GM18870 (cell line): Measurements from ENCODE around the gene NXPE3.
"Not testable (repeated sequence)": the region's sequence is repeated elsewhere in the genome, so short reads cannot be mapped to it uniquely, and the experiment has no call there.

Source experiments
- ATAC-seq: cut with Tn5 transposase; IDR thresholded peaks from one replicate; pipeline ENCODE4 v1.9.1; 2021; ENCODE audit warnings: moderate library complexity; ENCODE audit not compliant: unreplicated experiment

The NXPE3 gene

DNA sequence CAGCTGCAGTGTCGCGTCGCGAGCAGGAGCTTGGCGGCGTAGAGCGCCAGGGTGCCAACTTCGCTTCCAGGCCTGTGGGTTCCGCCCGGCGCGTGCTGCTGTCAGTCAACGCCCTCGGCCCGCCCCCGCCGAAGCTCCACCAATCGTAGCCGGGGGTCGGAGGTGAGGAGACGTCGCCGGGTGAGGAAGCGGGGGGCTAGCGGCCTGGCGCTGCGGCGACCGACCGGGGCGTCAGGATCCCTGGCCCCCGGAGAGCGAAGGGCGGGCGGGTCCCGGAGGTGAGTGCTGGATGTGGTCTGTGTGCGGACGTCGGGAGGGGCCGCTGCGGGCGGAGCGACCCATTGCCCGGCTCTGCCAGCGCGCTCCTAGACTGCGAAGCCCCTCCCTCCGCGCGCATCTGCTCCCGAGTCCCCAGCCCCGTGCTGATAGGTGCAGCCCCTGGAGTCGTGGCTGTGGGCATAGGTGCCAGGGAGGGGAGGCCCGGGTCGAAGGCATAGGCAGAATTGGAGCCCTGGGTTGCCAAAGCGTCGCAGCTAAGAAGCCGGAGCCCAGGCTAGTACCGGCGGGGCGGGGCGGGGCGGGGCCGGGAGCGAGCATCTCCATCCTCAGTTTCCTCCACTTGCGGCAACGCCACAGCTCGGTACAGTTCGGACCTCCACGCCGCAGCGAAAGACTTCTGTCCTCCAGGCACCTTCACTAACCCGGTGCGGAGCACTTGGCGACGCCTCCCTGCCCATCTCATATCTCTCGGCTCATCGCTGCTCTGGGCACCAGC lies at the start of gene NXPE3:
Gene NXPE3, plus strand, starts transcription at position 165 of the 775 bp plus-strand sequence. CDS start 6,386 bp downstream, outside the sequence.
- peak; percentile 91 for ATAC-seq

DNA sequence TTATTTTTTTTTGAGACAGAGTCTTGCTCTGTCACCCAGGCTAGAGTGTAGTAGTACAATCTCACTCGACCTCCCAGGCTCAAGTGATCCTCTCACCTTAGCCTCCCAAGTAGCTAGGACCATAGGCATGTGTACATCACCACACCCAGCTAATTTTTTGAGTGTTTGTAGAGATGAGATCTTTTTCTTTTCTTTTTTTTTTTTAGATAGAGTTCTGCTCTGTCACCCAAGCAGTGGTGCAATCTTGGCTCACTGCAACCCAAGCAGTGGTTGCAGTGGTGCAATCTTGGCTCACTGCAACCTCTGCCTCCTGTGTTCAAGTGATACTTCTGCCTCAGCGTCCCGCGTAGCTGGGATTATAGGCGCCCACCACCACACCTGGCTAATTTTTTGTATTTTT lies 49.4 kb upstream of the NXPE3 start:
- no peak for ATAC-seq

DNA sequence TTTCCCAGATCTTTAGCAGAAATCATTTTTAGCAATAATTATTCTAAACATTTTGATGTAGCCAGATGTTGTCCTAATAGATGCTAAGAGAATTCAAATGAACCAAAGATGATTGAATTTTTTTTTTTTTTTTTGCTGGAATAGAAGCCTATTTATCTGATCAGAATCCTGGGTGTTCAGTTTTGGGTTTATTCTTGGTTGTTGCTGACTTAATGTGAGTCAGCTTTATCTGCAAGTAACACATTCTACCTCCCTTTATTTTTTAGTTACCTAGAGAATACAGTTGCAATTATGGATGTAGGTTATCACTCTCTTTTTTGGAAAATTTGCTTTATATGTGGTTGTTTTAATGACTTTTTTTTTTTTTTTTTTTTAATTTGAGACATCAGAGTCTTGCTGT lies 48.2 kb upstream of the NXPE3 start:
- ATAC-seq: no peak

DNA sequence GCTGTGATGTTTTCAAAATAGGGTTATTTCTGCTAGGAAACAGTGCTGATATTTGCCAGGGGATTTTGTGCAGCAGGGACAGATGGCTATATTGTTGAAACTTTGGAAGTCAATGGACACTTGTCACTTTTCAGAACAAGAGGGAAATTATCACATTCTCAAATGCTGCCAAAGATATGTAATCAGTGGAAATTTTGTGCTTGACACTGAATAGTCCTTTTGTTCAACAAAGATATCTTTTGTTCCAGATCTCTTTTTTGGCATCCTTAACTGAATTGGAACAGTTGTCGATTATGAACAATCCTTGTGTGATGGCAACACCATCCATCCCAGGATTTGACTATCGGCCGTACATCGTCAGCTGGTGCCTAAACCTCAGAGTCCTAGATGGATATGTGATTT lies 46.8 kb upstream of the NXPE3 start:
- no peak for ATAC-seq

DNA sequence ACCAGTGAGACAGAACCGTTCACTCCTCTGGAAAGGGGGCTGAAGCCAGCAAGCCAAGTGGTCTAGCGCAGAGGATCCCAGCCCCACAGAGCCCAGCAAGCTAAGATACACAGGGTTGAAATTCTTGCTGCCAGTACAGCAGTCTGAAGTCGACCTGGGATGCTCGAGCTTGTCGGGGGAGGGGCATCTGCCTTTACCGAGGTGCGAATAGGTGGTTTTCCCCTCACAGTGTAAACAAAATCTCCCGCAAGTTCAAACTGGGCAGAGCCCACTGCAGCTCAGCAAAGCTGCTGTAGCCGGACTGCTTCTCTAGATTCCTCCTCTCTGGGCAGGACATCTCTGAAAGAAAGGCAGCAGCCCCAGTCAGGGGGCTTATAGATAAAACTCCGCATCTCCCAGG lies 43.2 kb upstream of the NXPE3 start:
- ATAC-seq: no peak

DNA sequence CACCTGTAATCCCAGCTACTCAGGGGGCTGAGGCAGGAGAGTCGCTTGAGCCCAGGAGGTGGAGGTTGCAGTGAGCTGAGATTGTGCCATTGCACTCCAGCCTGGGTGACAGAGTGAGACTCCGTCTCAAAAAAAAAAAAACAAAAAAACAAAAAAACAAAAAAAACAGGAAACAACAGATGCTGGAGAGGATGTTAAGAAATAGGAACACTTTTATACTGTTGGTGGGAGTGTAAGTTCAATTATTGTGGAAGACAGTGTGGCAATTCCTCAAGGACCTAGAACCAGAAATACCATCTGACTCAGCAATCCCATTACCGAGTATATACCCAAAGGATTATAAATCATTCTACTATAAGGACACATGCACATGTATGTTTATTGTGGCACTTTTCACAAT lies 37.1 kb upstream of the NXPE3 start:
- not testable (repeated sequence) for ATAC-seq

DNA sequence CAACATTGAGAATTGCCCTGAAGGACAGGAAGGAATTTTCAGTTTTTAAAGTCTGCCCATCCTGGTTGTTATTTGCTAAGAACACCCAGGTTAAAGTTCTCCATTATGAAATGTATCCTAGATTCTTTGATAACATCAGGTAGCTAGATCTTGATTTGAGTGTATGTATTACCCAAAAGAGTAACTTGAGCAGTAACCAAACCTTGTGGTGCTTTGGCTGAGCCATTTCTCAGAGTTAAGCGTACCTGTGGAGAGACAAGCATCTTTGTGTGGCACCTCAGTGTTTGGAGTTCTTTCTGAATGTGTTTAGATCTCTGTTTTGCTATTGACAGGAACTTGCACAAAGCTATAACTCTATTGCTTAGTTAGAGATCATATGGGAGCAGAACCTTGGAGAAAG lies 34.2 kb upstream of the NXPE3 start:
- ATAC-seq: no peak

DNA sequence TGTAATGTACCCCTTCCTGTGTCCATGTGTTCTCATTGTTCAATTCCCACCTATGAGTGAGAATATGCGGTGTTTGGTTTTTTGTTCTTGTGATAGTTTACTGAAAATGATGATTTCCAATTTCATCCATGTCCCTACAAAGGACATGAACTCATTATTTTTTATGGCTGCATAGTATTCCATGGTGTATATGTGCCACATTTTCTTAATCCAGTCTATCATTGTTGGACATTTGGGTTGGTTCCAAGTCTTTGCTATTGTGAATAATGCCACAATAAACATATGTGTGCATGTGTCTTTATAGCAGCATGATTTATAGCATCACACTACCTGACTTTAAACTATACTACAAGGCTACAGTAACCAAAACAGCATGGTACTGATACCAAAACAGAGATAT lies 33.1 kb upstream of the NXPE3 start:
- ATAC-seq: not testable (repeated sequence)

DNA sequence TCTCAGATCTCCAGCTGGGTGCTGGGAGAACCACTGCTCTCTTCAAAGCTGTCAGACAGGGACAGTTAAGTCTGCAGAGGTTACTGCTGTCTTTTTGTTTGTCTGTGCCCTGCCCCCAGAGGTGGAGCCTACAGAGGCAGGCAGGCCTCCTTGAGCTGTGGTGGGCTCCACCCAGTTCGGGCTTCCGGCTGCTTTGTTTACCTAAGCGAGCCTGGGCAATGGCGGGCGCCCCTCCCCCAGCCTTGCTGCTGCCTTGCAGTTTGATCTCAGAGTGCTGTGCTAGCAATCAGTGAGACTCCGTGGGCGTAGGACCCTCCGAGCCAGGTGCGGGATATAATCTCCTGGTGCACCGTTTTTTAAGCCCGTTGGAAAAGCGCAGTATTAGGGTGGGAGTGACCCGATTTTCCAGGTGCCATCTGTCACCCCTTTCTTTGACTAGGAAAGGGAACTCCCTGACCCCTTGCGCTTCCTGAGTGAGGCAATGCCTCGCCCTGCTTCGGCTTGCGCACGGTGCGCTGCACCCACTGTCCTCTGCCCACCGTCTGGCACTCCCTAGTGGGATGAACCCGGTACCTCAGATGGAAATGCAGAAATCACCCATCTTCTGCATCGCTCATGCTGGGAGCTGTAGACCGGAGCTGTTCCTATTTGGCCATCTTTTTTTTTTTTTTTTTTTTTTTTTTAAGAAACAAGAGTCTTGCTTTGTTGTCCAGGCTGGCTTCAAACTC lies 25.5 kb upstream of the NXPE3 start:
- not testable (repeated sequence) for ATAC-seq

DNA sequence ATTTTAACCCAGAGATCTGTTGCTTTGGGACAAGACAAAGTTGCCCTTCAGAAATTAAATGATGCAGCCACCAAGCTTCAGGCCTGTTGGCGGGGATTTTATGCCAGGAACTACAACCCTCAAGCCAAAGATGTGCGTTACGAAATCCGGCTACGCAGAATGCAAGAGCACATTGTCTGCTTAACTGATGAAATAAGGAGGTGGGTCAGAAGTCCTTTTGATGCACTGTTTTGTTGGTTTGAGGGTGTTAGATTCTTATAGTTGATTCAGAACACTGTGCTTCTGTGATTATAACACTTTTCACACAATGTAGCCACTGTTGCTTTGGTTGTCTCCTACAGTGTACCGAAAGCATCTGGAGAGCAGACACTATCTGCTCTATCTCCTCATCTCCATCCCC lies 20.8 kb upstream of the NXPE3 start:
- ATAC-seq: no peak

DNA sequence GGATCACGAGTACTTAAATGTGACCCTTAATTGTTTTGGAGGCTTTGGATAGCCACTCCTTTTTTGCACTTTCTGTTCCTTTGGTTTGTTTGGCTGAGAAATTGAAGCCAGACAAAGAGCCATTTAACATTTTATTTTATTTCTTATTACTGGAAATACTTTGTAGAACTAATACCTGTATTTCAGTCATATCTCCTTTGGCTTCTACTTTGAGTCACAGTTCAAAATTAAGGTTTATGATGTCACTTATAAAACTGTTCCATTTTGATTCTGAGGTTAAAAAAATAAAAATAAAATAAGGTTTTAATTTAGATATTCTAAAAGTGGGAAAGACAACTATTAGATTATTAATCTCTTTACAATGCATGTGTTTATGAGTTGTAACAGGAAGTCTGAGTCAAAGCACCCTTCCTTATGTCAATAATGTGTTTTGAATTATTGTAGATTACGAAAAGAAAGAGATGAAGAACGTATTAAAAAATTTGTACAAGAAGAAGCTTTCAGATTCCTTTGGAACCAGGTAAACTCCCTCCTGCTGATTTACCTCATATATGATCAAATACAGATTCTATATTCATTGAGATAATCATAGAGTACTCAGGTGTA lies 16.9 kb upstream of the NXPE3 start:
- ATAC-seq: no peak

DNA sequence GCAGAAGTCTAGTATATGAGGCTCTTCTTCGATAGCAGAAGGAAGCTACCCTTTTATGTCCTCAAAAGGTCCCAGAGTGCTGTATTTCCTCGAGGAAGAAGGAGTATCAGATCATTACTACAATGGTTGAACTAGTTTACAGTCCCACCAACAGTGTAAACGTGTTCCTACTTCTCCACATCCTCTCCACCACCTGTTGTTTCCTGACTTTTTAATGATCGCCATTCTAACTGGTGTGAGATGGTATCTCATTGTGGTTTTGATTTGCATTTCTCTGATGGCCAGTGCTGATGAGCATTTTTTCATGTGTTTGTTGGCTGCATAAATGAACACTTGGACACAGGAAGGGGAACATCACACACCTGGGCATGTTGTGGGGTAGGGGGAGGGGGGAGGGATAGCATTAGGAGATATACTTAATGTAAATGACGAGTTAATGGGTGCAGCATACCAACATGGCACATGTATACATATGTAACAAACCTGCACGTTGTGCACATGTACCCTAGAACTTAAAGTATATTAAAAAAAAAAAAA lies 1.2 kb upstream of the NXPE3 start:
- ATAC-seq: not testable (repeated sequence)

DNA sequence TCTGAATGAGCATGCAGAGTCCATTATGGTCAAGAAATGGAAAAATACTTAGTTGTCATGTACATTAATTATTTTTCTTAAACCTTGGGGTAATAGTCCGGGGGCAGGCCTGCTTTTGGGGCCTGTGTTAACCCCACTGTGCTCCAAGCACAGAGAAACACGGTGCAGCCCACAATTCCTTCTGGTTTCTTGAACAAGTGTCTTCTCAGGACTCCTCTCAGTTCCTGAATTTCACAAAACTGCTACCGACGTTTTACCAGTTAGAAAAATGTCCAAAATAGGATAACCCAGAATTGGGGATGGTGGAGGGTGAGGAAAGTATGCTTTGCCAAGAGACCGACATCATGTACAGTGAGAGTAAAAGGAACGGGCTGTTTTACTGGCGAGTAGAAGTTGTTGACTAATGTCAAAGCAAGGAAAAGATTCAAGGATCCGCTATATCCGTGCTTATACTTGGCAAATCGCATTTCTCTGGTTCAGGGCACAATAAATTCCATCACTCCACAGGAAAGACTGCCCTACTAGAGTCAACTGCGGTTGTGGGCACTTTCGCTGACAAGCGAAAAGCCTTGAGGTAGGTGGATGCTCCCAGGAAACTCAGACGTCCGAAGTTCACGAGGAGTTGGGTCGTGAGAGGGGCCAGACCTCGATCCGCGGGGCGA lies 495 bp upstream of the NXPE3 start:
- peak; percentile 13 for ATAC-seq

DNA sequence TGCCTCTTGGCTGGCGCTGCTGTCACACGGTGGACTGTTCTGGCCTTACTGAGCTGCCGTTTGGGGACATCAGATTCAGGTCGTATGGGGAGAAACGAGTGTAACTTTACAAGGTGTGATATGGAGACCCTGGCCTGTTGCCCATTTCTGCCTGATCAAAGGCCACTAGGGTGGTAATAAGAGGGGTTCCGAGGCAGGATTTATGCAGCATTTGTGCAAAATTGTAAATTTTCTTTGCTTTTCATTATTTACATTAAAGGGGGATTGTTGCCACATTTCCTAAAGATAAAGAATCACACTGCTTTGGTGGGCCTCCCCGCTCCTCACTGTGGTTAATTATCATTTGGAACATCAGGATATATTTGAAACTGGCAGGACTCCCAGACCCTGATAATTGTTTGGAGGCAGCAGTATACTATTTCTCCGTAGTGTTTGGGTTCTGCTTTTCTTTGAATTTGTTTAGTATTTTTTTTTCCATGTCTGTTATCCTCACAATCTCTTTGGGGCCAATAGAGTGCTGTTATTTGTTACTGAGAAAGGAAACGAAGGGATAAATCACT lies 891 bp downstream of the NXPE3 start:
- ATAC-seq: no peak

DNA sequence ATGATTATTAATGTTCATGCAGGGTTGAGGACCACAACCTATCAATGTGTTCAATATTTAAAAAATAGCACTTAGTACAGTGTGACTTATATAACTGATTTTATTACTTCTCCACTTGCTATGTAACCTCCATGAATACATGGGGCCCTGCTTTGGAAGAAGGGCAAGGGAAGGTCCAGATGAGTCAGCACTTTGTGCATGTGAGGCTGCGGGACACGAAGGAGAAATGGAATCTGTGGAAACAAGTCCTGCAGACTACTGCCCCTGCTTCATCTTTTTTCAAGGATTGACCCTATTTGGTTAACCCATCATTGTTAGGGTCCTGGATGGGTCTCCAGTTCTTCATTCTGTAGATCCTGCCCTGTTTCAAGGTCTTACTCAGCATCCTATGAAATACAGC lies 1.6 kb downstream of the NXPE3 start:
- no peak for ATAC-seq

DNA sequence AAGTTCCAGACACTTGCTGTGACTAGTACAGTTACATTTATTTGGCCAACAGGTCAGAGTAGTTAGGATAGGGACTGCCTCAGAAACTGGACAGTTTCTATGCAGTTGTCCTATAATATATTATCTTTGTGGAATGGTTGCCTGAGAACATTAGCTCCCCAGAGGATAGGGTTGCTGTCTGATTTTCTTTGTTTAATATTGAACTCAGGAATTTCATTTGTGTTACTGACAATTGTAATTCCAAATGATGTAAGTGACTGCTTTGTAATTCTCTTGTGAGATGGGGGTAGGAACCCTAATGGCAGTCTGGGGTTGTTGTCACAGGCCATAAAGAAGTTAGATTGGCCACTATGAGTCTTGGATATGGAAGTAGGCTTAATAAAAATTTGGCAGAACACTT lies 2.2 kb downstream of the NXPE3 start:
- no peak for ATAC-seq

DNA sequence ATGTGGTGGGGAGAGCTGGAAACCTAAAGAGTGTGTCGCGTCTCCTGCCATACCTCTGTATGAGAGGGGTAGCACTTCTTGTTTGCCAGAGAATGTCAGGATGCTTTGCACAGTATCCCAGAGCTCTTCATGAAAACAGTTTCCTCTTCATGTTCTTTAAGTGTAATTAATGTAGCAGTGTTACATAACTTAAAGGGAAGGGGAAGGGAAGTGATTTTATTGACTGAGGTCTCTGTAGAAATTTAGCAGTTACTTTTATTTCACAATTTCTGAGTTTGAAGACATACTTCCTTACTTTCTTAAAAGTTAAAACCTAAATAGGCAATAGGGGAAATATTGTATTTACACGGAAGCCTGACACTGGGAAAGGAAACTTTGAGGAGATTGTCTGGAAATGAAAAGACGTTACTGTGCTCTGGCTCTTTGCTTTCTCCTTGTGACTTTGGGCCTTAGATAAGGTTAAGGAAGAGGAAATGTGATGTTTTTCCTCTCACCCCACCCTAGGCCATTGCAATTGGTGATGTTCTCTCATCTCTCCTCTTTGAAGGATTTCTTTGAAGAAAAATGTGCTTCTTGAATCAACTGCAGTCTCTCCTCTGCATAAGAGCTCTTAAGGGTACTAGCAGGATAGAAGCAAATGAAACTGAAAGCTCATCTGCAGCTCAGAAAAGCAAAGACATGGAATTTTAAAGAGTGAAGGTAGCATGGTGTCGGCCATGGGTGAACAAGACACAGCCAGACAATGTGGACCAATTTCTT lies 6.0 kb downstream of the NXPE3 start:
- no peak for ATAC-seq

DNA sequence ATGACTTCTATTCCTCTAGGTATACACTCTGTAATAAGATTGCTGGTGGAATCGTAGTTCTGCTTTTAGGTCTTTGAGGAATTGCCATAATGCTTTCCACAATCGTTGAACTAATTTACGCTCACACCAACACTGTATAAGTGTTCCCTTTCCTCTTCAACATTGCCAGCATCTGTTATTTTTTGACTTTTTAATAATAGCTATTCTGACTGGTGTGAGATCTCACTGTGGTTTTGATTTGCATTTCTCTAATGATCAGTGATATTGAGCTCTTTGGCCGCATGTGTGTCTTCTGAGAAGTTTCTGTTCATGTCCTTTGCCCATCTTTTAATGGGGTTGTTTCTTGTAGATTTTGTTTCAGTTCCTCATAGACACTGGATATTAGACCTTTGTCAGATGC lies 12.8 kb downstream of the NXPE3 start:
- peak; percentile 99 for ATAC-seq

DNA sequence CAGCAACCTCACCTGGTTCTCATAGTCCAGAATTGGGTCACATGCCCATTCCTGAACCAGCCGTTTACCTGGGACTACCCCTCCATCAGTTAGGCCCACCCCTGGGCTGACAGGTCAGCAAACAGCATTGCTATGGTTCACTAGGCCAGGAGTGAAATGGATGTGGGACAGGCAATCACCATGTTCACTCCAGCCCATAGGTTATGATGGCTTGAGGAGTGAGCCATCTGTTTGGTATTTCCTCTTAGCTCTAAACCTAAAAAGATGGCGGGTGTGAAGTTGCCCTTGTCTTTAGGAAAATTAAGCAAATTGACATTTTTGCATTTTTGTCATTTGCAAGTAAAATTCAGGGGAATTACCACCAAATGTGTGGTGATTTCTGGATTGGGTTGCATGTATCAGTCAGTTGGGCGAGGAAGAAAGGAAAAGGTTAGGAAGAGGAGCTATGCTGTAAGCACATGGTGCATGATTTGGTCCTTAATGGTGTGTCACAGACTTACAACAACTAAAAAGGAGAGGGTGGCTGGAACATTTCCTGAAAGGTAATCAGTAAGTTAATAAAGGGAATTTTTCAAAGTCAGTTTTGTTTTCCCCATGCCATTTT lies 17.2 kb downstream of the NXPE3 start:
- no peak for ATAC-seq

DNA sequence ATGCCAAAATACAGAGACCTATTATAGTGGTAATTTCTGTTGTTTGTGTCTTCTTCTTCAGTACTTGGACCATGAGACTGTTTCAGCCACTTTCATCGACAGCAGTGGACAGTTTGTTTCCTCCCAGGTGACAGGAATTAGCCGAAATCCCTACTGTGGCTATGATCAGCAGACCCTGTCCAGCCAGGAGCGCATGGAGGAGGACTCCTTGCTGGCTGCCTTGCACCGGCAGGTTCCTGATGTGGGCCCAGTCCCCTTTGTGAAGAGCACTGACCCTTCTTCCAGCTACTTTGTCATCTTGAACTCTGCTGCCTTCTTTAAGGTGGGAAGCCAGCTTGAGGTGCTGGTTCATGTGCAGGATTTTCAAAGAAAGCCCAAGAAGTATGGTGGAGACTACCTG lies 22.2 kb downstream of the NXPE3 start:
- no peak for ATAC-seq
